Mesenchymal stem cell (in vitro differentiated cells and primary cell): ENCODE results near the gene RCC1.

ENCODE experiments used
- DNase-seq: peaks from one replicate; pipeline ENCODE4 v3.0.0-alpha.2; 2013
- H2AFZ ChIP-seq: one replicate; pipeline ENCODE4 v1.6.1; 2013; ENCODE audit warnings: low read depth, mild to moderate bottlenecking, control low read depth, inconsistent platforms, low read length, moderate library complexity
- H2AK5ac ChIP-seq: 2 replicates; pipeline ENCODE4 v1.6.1; 2013; ENCODE audit warnings: low read length, moderate library complexity, mild to moderate bottlenecking, inconsistent platforms; ENCODE audit not compliant: severe bottlenecking
- H2BK120ac ChIP-seq: one replicate; pipeline ENCODE4 v1.6.1; 2013; ENCODE audit warnings: low read depth, mild to moderate bottlenecking, inconsistent platforms, low read length, moderate library complexity
- H2BK12ac ChIP-seq, 2 experiments: one replicate each; pipeline ENCODE4 v1.6.1; 2013; ENCODE audit warnings: inconsistent platforms in 2 of 2, low read length in 2 of 2, mild to moderate bottlenecking in 2 of 2, moderate library complexity in 2 of 2, control low read depth in 1 of 2
- H2BK15ac ChIP-seq: one replicate; pipeline ENCODE4 v1.6.1; 2013; ENCODE audit warnings: mild to moderate bottlenecking, low read depth, inconsistent platforms; ENCODE audit not compliant: poor library complexity, severe bottlenecking
- H2BK5ac ChIP-seq: 2 replicates; pipeline ENCODE4 v1.6.1; 2013; ENCODE audit warnings: low read depth, mild to moderate bottlenecking, low read length, control low read depth, inconsistent platforms; ENCODE audit not compliant: poor library complexity, severe bottlenecking
- H3K14ac ChIP-seq, 2 experiments: one replicate each; pipeline ENCODE4 v1.6.1; 2013; ENCODE audit warnings: inconsistent platforms in 2 of 2, low read length in 2 of 2, control low read depth in 1 of 2, mild to moderate bottlenecking in 1 of 2, moderate library complexity in 1 of 2
- H3K18ac ChIP-seq, 2 experiments: one replicate each; pipeline ENCODE4 v1.6.1; 2013; ENCODE audit warnings: inconsistent platforms in 2 of 2, low read length in 2 of 2, control low read depth in 1 of 2, low read depth in 1 of 2, mild to moderate bottlenecking in 1 of 2
- H3K23ac ChIP-seq, 2 experiments: one replicate each; pipeline ENCODE4 v1.6.1; 2013; ENCODE audit warnings: inconsistent platforms in 2 of 2, low read length in 2 of 2, mild to moderate bottlenecking in 2 of 2, moderate library complexity in 2 of 2, control low read depth in 1 of 2
- H3K27ac ChIP-seq: 2 replicates; pipeline ENCODE4 v1.5.1; 2013; ENCODE audit warnings: mild to moderate bottlenecking, moderate library complexity, low read length, control low read depth, inconsistent platforms; ENCODE audit not compliant: poor library complexity, severe bottlenecking
- H3K27me3 ChIP-seq, 2 experiments: 2 replicates each; pipeline versions ENCODE4 v1.6.1 to v1.7.0; 2013; ENCODE audit warnings: low read length in 2 of 2, mild to moderate bottlenecking in 2 of 2, moderate library complexity in 2 of 2, control low read depth in 1 of 2, inconsistent platforms in 1 of 2; ENCODE audit not compliant: control insufficient read depth in 1 of 2, insufficient read depth in 1 of 2
- H3K36me3 ChIP-seq, 2 experiments: 2 replicates each; pipeline versions ENCODE4 v1.6.1 to v1.7.0; 2013; ENCODE audit warnings: low read length in 2 of 2, control low read depth in 1 of 2, inconsistent platforms in 1 of 2, low read depth in 1 of 2, mild to moderate bottlenecking in 1 of 2; ENCODE audit not compliant: insufficient read depth in 2 of 2, control insufficient read depth in 1 of 2
- H3K4ac ChIP-seq, 2 experiments: one replicate each; pipeline ENCODE4 v1.6.1; 2013; ENCODE audit warnings: inconsistent platforms in 2 of 2, low read length in 2 of 2, mild to moderate bottlenecking in 2 of 2, moderate library complexity in 2 of 2, control low read depth in 1 of 2, low read depth in 1 of 2
- H3K4me1 ChIP-seq: 2 replicates; pipeline ENCODE4 v1.6.1; 2013; ENCODE audit warnings: low read depth, low read length, control low read depth; ENCODE audit not compliant: control insufficient read depth, insufficient read depth
- H3K4me2 ChIP-seq: 2 replicates; pipeline ENCODE4 v1.6.1; 2013; ENCODE audit warnings: low read length, mild to moderate bottlenecking, inconsistent platforms; ENCODE audit not compliant: poor library complexity, severe bottlenecking
- H3K4me3 ChIP-seq, 2 experiments: 2 replicates each; pipeline versions ENCODE4 v1.5.1 to v1.7.0; 2013; ENCODE audit warnings: low read length in 2 of 2, mild to moderate bottlenecking in 2 of 2, control low read depth in 1 of 2, low read depth in 1 of 2; ENCODE audit not compliant: insufficient read depth in 1 of 2
- H3K79me1 ChIP-seq: replicated peaks from 2 replicates; pipeline ENCODE4 v1.6.1; 2013; ENCODE audit warnings: mild to moderate bottlenecking, control low read depth, low read length, inconsistent platforms; ENCODE audit not compliant: poor library complexity, severe bottlenecking
- H3K9ac ChIP-seq: 2 replicates; pipeline ENCODE4 v1.7.0; 2013; ENCODE audit warnings: mild to moderate bottlenecking, low read length, moderate library complexity
- H3K9me3 ChIP-seq: 2 replicates; pipeline ENCODE4 v1.7.0; 2013; ENCODE audit warnings: mild to moderate bottlenecking, low read length; ENCODE audit not compliant: control insufficient read depth
- H4K8ac ChIP-seq: one replicate; pipeline ENCODE4 v1.6.1; 2013; ENCODE audit warnings: inconsistent platforms, mild to moderate bottlenecking, low read length, moderate library complexity
- H4K91ac ChIP-seq: one replicate; pipeline ENCODE4 v1.6.1; 2013; ENCODE audit warnings: mild to moderate bottlenecking, low read length, inconsistent platforms
- WGBS: methylation state at CpG from one replicate; pipeline ENCODE4 v1.1.7; 2013; ENCODE audit warnings: mixed read lengths; 5-methylcytosine and 5-hydroxymethylcytosine counted together

The RCC1 gene

DNA sequence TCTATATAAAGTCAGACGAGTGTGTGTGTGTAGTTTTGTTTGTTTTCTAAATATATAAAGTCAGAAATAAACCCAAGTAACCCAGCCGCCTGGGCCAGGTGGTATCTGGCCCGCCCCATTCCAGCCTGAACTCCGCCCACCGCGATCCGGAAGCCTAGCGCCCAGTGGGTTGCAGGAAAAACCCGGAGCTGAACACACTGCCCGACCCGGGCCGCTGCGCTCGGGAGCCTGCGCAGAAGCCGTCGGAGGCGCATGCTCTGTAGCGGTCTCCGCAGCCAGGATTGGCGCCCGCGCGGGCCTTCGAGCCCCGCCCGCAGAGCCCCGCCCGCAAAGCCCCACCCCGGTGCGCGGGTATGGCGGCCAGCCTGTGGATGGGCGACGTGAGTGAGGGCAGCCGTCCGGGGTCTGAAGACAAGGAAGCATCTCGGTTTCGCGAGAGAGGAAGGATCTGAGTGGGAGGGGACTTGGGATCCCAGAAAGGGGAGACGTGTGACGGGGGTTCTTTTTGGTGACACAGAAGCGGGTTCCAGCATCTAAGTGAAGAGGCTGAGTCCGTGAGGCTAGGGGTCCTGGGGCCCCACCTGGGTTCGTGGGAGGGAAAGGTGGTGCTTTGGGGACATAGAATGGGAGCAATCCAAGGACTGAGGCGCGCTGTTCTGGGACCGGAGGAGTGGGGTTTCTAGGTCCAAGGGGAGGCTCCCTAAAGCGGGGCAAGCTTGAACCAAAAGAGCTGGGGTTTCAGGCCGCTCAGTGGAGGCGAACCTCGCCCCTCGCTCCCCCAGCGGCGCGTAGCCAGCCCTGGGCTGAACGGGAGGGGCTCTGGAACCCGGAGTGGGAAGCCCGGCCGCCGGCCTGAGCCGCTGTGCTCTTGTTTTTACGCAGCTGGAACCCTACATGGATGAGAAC is 47.2 kb downstream of the RCC1 start, which contains the start of gene TRNAU1AP:
Gene TRNAU1AP (plus strand): TSS at position 328 of the 906 bp plus-strand sequence. CDS start 26 bp downstream, at position 354.
- Histone ChIP-seq H2BK5ac (peak within 1 kb of the TSS; percentile 31), H2AK5ac (no peak within 1 kb of the TSS), H3K4me3 (peak within 1 kb of the TSS; percentile 76 to 100), H3K18ac (peak within 1 kb of the TSS; percentile 83 to 91), H4K91ac (peak within 1 kb of the TSS; percentile 75), H2BK15ac (peak within 1 kb of the TSS; percentile 83), H3K9ac (peak within 1 kb of the TSS; percentile 99), H3K36me3 (peaks cover 12 to 18% of the 10 kb centered on the region in 2 experiments), H3K9me3 (no peaks in the 10 kb centered on the region), H2BK120ac (peak within 1 kb of the TSS; percentile 73), H3K4ac (peak within 1 kb of the TSS; percentile 37 to 85), H3K27me3 (no peaks in the 10 kb centered on the region), H2BK12ac (peak within 1 kb of the TSS; percentile 15 to 54), H3K23ac (peak within 1 kb of the TSS in 1 of 2 experiments; percentile 50), H3K4me2 (peak within 1 kb of the TSS; percentile 80), H3K4me1 (peaks cover 5% of the 10 kb centered on the region), H3K79me1 (peaks cover 2% of the 10 kb centered on the region), H4K8ac (peak within 1 kb of the TSS; percentile 82), H3K14ac (peak within 1 kb of the TSS in 1 of 2 experiments; percentile 79), H3K27ac (peak within 1 kb of the TSS; percentile 37), H2AFZ (peak within 1 kb of the TSS; percentile 86)
- WGBS = under 1% methylated on average over 62 of the region's 63 CpGs
- DNase-seq = peak; percentile 95

DNA sequence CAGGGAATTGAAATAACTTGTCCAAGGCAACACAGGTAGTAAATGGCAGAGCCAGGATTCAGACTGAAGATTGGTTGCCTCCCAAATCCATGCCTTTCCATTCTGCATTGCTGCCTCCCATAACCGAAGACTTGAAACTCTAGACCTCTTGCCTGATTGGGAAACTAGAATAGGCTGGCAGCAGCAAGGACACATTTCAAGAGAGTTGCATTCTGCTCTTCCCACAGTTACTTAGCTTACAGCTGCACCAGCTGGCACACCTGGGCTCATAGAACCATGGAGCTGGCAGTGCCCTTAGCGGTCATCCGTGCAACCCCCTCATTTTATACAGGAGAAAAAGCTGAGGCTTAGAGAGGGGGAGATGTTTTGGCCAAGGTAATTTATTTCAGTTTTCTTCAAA is 55.0 kb downstream of the RCC1 start:
- Histone ChIP-seq H3K9me3 (no peaks in the 10 kb centered on the region), H3K36me3 (peaks cover 56 to 72% of the 10 kb centered on the region in 2 experiments), H2AFZ (no peak overlapping the region), H2AK5ac (no peak overlapping the region), H3K4me3 (no peak overlapping the region), H3K9ac (no peak overlapping the region), H3K18ac (no peak overlapping the region), H2BK120ac (no peak overlapping the region), H3K23ac (no peak overlapping the region), H3K4ac (no peak overlapping the region), H3K4me2 (no peak overlapping the region), H3K27me3 (no peaks in the 10 kb centered on the region), H2BK5ac (no peak overlapping the region), H4K8ac (no peak overlapping the region), H2BK12ac (no peak overlapping the region), H3K79me1 (peaks cover 10% of the 10 kb centered on the region), H3K27ac (no peak overlapping the region), H3K14ac (no peak overlapping the region), H4K91ac (no peak overlapping the region), H2BK15ac (no peak overlapping the region), H3K4me1 (no peaks in the 10 kb centered on the region)
- DNase-seq = no peak
- 98% methylated on average over 3 of the region's 3 CpGs for WGBS

DNA sequence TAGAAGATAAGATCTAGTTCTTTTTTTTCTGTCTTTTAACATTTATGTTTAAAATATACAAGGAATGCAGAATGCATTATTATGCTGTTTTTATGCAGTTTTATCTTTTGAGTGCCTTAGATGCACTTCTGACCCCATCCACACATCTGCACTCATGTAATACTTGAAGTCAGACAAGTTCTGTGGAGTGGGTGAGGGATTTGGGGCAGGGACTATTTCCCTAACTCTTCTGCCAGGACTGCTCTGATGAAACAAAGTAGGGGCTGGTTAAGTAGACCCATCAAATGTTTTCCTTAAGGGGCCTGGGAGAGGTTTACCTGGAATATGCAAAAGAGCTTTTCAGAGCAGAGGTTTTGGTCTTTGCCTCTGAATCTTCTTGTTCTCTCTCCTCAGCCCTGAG is 58.5 kb downstream of the RCC1 start:
- Histone ChIP-seq H3K9ac (no peak overlapping the region), H3K14ac (no peak overlapping the region), H3K23ac (no peak overlapping the region), H4K91ac (no peak overlapping the region), H3K4me2 (no peak overlapping the region), H2BK120ac (no peak overlapping the region), H3K4ac (no peak overlapping the region), H3K36me3 (peaks cover 58 to 78% of the 10 kb centered on the region in 2 experiments), H2AK5ac (no peak overlapping the region), H3K79me1 (peaks cover 11% of the 10 kb centered on the region), H4K8ac (no peak overlapping the region), H2BK12ac (no peak overlapping the region), H3K18ac (no peak overlapping the region), H2BK15ac (no peak overlapping the region), H3K4me1 (no peaks in the 10 kb centered on the region), H2AFZ (no peak overlapping the region), H3K9me3 (no peaks in the 10 kb centered on the region), H2BK5ac (no peak overlapping the region), H3K27ac (no peak overlapping the region), H3K27me3 (no peaks in the 10 kb centered on the region), H3K4me3 (no peak overlapping the region)
- no peak for DNase-seq

DNA sequence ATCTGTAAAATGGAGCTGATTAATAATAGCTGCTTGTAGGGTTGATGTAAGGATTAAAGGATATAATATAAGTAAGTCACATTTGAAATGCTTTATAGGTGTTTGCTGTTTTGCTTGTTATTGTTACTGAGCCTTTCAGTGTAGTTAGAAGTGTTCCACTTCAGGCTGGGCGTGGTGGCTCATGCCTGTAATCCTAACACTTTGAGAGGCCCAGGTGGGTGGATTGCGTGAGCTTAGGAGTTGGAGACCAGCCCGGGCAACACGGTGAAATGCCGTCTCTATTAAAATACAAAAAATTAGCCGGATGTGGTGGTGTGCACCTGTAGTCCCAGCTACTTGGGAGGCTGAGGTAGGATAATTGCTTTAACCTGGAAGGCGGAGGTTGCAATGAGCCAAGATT is 59.2 kb downstream of the RCC1 start:
- no peak for DNase-seq
- no peak overlapping the region for H4K8ac ChIP-seq
- H2BK12ac ChIP-seq = no peak overlapping the region
- H3K14ac ChIP-seq = no peak overlapping the region
- no peak overlapping the region for H3K23ac ChIP-seq
- no peaks in the 10 kb centered on the region for H3K9me3 ChIP-seq
- WGBS = 97% methylated on average over 7 of the region's 7 CpGs
- H3K27me3 ChIP-seq = no peaks in the 10 kb centered on the region
- H3K27ac ChIP-seq = no peak overlapping the region
- no peak overlapping the region for H2BK5ac ChIP-seq
- no peak overlapping the region for H3K18ac ChIP-seq
- H3K4ac ChIP-seq = no peak overlapping the region
- H3K4me2 ChIP-seq = no peak overlapping the region
- H3K4me1 ChIP-seq = no peaks in the 10 kb centered on the region
- H2BK15ac ChIP-seq = no peak overlapping the region
- H3K79me1 ChIP-seq = peaks cover 11% of the 10 kb centered on the region
- no peak overlapping the region for H2BK120ac ChIP-seq
- no peak overlapping the region for H2AK5ac ChIP-seq
- no peak overlapping the region for H3K4me3 ChIP-seq
- peaks cover 58 to 74% of the 10 kb centered on the region in 2 experiments for H3K36me3 ChIP-seq
- no peak overlapping the region for H3K9ac ChIP-seq
- H4K91ac ChIP-seq = no peak overlapping the region
- H2AFZ ChIP-seq = no peak overlapping the region
